ENCODE measurements around the gene EXOC2.
A peak's percentile ranks its signal among the peaks of the same experiment; 100 is the strongest.

EXOC2 gene

DNA sequence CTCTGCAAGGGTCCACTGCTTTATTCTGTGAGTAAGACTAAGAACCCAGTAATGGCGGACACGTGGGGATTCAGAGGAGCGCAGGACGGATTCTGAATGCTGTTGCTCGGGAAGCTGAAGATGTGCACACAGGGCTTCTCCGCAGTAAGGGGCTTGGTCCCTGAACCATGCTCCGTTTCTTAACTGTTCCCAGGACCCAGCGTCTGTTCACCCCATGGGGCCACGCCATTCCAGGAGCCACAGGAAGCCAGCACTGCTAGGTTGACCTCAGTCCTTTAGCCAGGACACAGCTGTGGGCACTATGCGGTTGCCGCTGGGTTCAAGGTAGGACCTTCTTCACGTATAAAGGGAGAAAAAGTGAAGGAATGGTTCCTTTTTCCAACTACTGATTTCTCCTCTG, 241.6 kb downstream of the EXOC2 start:
- H3K36me3 ChIP-seq = no peaks in the 10 kb centered on the region
- no peaks in the 10 kb centered on the region for H3K4me1 ChIP-seq
- peaks cover 0 to 15% of the 10 kb centered on the region in 2 donors for H3K27me3 ChIP-seq
- intact Hi-C loops (cut with DNase I; ENCODE audit: low total_unique reads) = no loop called here
- H3K9me3 ChIP-seq = no peaks in the 10 kb centered on the region
- TF ChIP-seq, protein P1, sequence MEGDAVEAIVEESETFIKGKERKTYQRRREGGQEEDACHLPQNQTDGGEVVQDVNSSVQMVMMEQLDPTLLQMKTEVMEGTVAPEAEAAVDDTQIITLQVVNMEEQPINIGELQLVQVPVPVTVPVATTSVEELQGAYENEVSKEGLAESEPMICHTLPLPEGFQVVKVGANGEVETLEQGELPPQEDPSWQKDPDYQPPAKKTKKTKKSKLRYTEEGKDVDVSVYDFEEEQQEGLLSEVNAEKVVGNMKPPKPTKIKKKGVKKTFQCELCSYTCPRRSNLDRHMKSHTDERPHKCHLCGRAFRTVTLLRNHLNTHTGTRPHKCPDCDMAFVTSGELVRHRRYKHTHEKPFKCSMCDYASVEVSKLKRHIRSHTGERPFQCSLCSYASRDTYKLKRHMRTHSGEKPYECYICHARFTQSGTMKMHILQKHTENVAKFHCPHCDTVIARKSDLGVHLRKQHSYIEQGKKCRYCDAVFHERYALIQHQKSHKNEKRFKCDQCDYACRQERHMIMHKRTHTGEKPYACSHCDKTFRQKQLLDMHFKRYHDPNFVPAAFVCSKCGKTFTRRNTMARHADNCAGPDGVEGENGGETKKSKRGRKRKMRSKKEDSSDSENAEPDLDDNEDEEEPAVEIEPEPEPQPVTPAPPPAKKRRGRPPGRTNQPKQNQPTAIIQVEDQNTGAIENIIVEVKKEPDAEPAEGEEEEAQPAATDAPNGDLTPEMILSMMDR (IDR thresholded peaks at IDR 0.05) = no peak
- DNase-seq = no peak
- H3K4me3 ChIP-seq = no peak overlapping the region
- H3K27ac ChIP-seq = no peak overlapping the region

DNA sequence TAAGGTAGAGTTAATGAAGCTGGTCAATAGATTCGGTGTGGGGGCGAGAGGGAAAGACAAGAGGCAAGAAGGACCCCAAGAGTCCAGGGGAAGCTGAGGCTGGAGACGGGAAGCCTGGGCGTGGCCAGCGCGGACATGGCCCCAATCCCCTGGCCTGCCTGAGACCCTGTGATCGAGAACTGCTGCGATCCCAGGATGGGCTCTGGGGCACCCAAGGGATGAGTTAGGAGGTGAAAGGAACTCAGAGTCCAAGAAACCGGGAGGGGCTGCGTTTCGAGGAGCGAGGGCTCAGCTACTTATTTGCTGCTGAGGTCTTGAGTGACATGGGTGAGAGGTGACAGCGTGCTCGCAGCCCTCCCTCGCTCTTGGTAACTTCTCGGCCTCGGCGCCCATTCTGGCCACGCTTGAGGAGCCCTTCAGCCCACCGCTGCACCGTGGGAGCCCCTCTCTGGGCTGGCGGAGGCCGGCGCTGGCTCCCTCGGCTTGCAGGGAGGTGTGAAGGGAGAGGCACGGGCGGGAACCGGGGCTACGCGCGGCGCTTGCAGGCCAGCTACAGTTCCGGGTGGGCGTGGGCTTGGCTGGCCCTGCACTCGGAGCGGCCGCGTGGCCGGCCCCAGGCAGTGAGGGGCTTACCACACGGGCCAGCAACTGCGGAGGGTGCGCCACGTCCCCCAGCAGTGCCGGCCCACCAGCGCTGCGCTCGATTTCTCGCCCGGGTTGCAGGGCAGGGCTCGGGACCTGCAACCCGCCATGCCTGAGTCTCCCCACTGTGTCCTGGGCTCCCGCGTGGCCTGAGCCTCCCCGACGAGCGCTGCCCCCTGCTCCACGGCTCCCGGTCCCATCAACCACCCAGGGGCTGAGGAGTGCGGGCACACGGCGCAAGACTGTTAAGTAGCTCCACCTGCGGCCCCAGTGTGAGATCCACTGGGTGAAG, 243.2 kb downstream of the EXOC2 start:
- H3K4me1 ChIP-seq = no peaks in the 10 kb centered on the region
- H3K4me3 ChIP-seq = no peak overlapping the region
- H3K27ac ChIP-seq = no peak overlapping the region
- no peaks in the 10 kb centered on the region for H3K36me3 ChIP-seq
- TF ChIP-seq, protein P1 (IDR thresholded peaks at IDR 0.05) = no peak
- intact Hi-C loops (cut with DNase I; ENCODE audit: low total_unique reads) = no loop called here
- H3K27me3 ChIP-seq = peaks cover 0 to 17% of the 10 kb centered on the region in 2 donors
- H3K9me3 ChIP-seq = no peaks in the 10 kb centered on the region
- DNase-seq = peak in 1 of 2 donors; percentile 46

DNA sequence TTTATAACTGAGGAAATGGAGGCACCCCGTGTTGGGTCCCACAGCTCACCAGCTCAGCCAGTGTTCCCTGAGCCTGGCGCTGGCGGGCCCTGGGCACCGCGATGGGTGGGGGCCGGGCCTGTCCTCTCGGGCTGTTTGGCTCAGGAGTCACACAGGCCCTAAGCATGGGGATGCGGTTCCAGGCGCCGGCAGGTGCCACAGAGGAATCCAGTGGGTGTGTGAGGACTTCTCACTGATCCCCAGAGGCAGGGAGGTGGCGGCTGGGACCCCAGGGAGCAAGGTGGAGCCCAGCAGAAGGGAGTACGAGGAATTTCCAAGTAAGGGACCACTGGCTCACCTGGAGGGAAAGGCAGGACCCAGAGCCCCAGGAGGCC, 243.9 kb downstream of the EXOC2 start:
- Histone ChIP-seq H3K27ac (no peak overlapping the region), H3K4me1 (no peaks in the 10 kb centered on the region), H3K9me3 (no peaks in the 10 kb centered on the region), H3K4me3 (no peak overlapping the region), H3K27me3 (peaks cover 0 to 17% of the 10 kb centered on the region in 2 donors), H3K36me3 (no peaks in the 10 kb centered on the region)
- TF ChIP-seq, protein P1 (IDR thresholded peaks at IDR 0.05) = no peak
- DNase-seq = peak in 1 of 2 donors; percentile 42
- intact Hi-C loops (cut with DNase I; ENCODE audit: low total_unique reads) = no loop called here

DNA sequence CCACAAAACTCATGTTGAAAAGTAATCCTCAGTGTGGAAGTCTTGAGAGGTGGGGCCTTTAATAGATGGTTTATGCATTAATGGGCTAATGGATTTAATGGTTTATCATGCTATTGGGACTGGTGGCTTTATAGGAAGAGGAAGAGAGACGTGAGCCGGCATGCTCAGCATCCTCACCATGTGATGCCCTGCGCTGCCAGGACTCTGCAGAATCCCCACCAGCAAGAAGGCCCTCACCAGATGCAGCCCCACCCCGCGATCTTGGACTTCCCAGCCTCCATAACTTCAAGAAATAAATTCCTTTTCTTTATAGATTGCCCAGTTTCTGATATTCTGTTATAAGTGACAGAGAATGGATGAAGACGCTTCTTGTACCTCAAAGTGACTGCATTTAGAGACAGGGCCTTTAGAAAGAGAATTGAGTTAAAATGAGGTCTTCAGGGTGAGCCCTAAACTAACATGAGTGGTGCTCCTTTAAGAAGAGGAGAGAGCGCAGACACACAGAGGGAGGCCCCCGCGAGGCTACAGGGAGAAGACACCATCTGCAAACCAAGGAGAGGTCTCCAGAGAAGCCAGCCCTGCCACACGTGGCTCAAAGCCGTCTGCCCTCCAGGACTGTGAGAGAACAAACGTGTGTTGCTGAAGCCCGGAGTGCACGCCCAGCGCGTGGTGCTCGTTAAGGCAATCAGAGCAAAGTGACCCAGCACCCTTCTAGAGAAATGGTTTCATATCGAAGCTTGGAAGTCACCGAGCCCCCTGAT, 244.5 kb downstream of the EXOC2 start:
- H3K9me3 ChIP-seq = no peaks in the 10 kb centered on the region
- intact Hi-C loops (cut with DNase I; ENCODE audit: low total_unique reads) = no loop called here
- no peak overlapping the region for H3K4me3 ChIP-seq
- H3K36me3 ChIP-seq = no peaks in the 10 kb centered on the region
- no peaks in the 10 kb centered on the region for H3K4me1 ChIP-seq
- TF ChIP-seq, protein P1 (IDR thresholded peaks at IDR 0.05) = no peak
- peaks cover 0 to 22% of the 10 kb centered on the region in 2 donors for H3K27me3 ChIP-seq
- no peak overlapping the region for H3K27ac ChIP-seq
- peak in 1 of 2 donors; percentile 38 for DNase-seq

DNA sequence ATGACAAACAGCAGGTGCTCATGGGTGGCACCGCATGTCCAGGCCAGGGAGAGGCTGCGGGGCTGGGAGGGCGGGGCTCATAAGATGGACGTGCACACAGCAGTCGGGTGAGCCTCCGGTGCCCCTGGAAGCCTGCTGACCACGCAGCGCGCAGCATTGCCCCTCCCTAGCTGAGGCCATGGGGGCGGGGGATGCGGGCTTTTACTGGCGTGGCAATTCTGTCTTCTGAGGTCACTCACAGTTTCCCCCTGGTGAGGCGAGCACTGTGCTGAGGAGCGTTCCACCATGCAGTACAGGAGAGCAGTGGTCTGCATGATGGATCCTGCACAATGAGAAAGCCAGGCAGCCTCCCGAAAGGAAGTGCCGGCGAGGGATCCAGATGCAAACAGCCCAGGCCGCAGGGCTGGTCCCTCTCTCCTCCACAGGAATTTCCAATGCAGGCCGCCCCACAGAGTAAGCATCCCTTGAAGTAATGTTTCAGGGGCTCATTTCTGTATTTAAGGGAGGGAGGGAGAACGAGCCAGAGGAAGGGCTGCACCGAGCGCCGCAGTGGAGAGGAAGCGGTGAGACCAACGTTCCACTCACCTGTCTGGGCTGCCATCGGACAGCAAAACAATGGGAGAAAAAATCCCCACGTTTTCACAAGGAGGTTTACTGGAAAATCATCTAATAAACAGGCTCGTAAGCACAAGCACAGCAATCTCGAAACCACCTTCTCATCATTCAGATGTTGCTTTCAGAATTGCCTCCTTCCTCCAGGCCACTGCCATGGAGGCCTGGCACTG, 245.4 kb downstream of the EXOC2 start:
- H3K27ac ChIP-seq = no peak overlapping the region

More for the DNA sequence above, 245.4 kb downstream of the EXOC2 start:
- TF ChIP-seq, protein P1 (IDR thresholded peaks at IDR 0.05) = no peak
- H3K9me3 ChIP-seq = no peaks in the 10 kb centered on the region
- intact Hi-C loops (cut with DNase I; ENCODE audit: low total_unique reads) = no loop called here
- H3K4me1 ChIP-seq = no peaks in the 10 kb centered on the region
- DNase-seq = peak in 1 of 2 donors; percentile 39
- H3K4me3 ChIP-seq = no peak overlapping the region
- H3K36me3 ChIP-seq = no peaks in the 10 kb centered on the region
- peaks cover 0 to 26% of the 10 kb centered on the region in 2 donors for H3K27me3 ChIP-seq
